ENCODE results near the gene PSMB2.

Gene PSMB2

GRCh38 chr1:35660581-35661473, 19.5 kb upstream of the PSMB2 start:
- H3K4me3 ChIP-seq (ENCODE audit: low read depth, low read length), result no peak overlapping the region
- TF ChIP-seq CTCF (IDR thresholded peaks at IDR 0.05; ENCODE audit: low read depth, low read length), result no peak
- in situ Hi-C loops (cut with HindIII; ENCODE audit: low sequenced_read_pairs), result no loop called here
- DNase-seq (ENCODE audit: low read depth, low spot score), result peak; percentile 57

- in situ Hi-C loops (cut with HindIII; ENCODE audit: low sequenced_read_pairs), result no loop called here
- TF ChIP-seq CTCF (IDR thresholded peaks at IDR 0.05; ENCODE audit: low read depth, low read length), result no peak
- H3K4me3 ChIP-seq (ENCODE audit: low read depth, low read length), result no peak overlapping the region
- DNase-seq (ENCODE audit: low read depth, low spot score), result no peak
Measured at GRCh38 chr1:35659589-35659988, 18.3 kb upstream of the PSMB2 start.

- no peak for TF ChIP-seq CTCF (IDR thresholded peaks at IDR 0.05; ENCODE audit: low read depth, low read length)
- no peak overlapping the region for H3K4me3 ChIP-seq (ENCODE audit: low read depth, low read length)
- in situ Hi-C loops (cut with HindIII; ENCODE audit: low sequenced_read_pairs), result no loop called here
- no peak for DNase-seq (ENCODE audit: low read depth, low spot score)
Measured at GRCh38 chr1:35657851-35658250, 16.5 kb upstream of the PSMB2 start.

DNA sequence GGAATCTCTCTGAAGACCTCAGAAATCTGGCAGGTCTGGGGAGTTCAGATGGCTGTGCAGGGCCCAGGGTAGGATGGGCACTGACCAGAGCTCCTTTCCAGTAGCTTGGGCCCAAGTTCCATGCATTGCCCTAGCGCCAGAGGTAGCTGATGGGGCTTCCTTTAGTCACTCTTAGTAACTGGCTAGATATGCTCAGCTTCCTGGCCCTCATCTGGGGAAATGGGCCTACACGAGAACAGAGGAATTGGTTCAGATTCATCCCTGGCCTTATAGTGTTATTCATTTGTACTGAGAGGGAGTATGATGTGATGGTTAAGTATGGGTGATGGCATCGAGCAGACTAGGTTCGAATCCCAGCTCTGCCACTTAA, 15.5 kb upstream of the PSMB2 start:
- TF ChIP-seq CTCF (IDR thresholded peaks at IDR 0.05; ENCODE audit: low read depth, low read length), result no peak
- in situ Hi-C loops (cut with HindIII; ENCODE audit: low sequenced_read_pairs), result no loop called here
- no peak for DNase-seq (ENCODE audit: low read depth, low spot score)
- H3K4me3 ChIP-seq (ENCODE audit: low read depth, low read length), result no peak overlapping the region

DNA sequence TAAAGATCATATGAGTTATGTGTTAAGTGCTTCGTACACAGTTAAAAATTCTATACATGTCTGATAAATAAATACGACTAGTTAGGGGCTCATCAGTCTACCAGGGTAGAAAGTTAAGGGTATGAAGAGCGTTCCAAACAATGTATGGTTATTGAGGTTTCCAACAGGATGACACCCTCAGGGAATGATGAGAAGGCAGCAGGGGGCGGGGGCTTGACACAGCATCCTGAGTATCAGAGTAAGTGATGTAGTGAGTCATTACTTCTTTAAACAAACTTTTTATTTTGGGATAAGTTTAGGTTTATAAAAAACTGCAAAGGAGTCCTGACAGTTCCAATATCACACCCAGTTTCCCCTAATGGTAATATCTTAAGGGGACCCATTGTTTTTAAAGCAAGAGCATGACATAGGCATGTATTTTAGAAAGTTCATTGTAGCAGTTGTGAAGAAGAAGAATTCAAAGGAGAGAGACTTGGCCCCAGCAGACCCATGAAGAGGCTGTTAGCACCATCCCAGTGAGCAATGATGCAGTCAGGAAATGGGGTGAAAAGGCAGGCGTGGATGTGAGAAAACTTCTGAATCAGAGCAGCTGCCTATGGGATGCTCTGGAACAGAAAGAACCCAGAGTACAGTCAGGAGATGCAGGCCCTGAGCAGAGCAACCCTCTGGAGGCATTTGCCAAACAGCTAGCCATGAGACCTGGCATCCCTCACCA, 15.0 kb upstream of the PSMB2 start:
- TF ChIP-seq CTCF (IDR thresholded peaks at IDR 0.05; ENCODE audit: low read depth, low read length), result no peak
- in situ Hi-C loops (cut with HindIII; ENCODE audit: low sequenced_read_pairs), result no loop called here
- H3K4me3 ChIP-seq (ENCODE audit: low read depth, low read length), result no peak overlapping the region
- DNase-seq (ENCODE audit: low read depth, low spot score), result no peak

GRCh38 chr1:35655196-35655595, 13.9 kb upstream of the PSMB2 start:
- TF ChIP-seq CTCF (IDR thresholded peaks at IDR 0.05; ENCODE audit: low read depth, low read length), result no peak
- in situ Hi-C loops (cut with HindIII; ENCODE audit: low sequenced_read_pairs), result no loop called here
- no peak overlapping the region for H3K4me3 ChIP-seq (ENCODE audit: low read depth, low read length)
- DNase-seq (ENCODE audit: low read depth, low spot score), result no peak

Data from astrocyte of the spinal cord (primary cell).